Measurements from ENCODE around the gene GPRIN3.

GPRIN3 gene

GRCh38 chr4:89222170-89222569, 85.4 kb downstream of the GPRIN3 start:
- TF ChIP-seq CTCF (conservative IDR thresholded peaks at IDR 0.05; ENCODE audit: low read depth, low read length): no peak
- no peak overlapping the region for H3K4me3 ChIP-seq (ENCODE audit: low read depth, low read length)
- no peak for DNase-seq (ENCODE audit: low read depth)

- peak; percentile 36 for DNase-seq (ENCODE audit: low read depth)
Measured at GRCh38 chr4:89221167-89221867, 86.3 kb downstream of the GPRIN3 start.

GRCh38 chr4:89218587-89218986, 89.0 kb downstream of the GPRIN3 start:
- TF ChIP-seq CTCF (conservative IDR thresholded peaks at IDR 0.05; ENCODE audit: low read depth, low read length): no peak
- no peak for DNase-seq (ENCODE audit: low read depth)
- H3K4me3 ChIP-seq (ENCODE audit: low read depth, low read length): no peak overlapping the region

More at GRCh38 chr4:89221167-89221867, 86.3 kb downstream of the GPRIN3 start:
- TF ChIP-seq CTCF (conservative IDR thresholded peaks at IDR 0.05; ENCODE audit: low read depth, low read length): no peak
- H3K4me3 ChIP-seq (ENCODE audit: low read depth, low read length): no peak overlapping the region

GRCh38 chr4:89217604-89218003, 90.0 kb downstream of the GPRIN3 start:
- TF ChIP-seq CTCF (conservative IDR thresholded peaks at IDR 0.05; ENCODE audit: low read depth, low read length): no peak
- no peak overlapping the region for H3K4me3 ChIP-seq (ENCODE audit: low read depth, low read length)
- no peak for DNase-seq (ENCODE audit: low read depth)

GRCh38 chr4:89216866-89217265, 90.7 kb downstream of the GPRIN3 start:
- DNase-seq (ENCODE audit: low read depth): no peak
- H3K4me3 ChIP-seq (ENCODE audit: low read depth, low read length): no peak overlapping the region
- no peak for TF ChIP-seq CTCF (conservative IDR thresholded peaks at IDR 0.05; ENCODE audit: low read depth, low read length)

GRCh38 chr4:89216422-89216821, 91.2 kb downstream of the GPRIN3 start:
- H3K4me3 ChIP-seq (ENCODE audit: low read depth, low read length): no peak overlapping the region
- no peak for TF ChIP-seq CTCF (conservative IDR thresholded peaks at IDR 0.05; ENCODE audit: low read depth, low read length)
- no peak for DNase-seq (ENCODE audit: low read depth)

GRCh38 chr4:89215736-89216135, 91.9 kb downstream of the GPRIN3 start:
- TF ChIP-seq CTCF (conservative IDR thresholded peaks at IDR 0.05; ENCODE audit: low read depth, low read length): no peak
- H3K4me3 ChIP-seq (ENCODE audit: low read depth, low read length): no peak overlapping the region
- no peak for DNase-seq (ENCODE audit: low read depth)
